Neutrophil (primary cell): ENCODE measurements around the gene COL18A1.

Experiments used
- H3K27ac ChIP-seq: fragments of 200-600 bp; sonication (generic); 2 replicates; pipeline ENCODE4 v1.5.1; 2016; ENCODE audit warnings: mild to moderate bottlenecking, moderate library complexity
- H3K27me3 ChIP-seq: fragments of 200-600 bp; sonication (generic); 2 replicates; pipeline ENCODE4 v1.6.0; 2016; ENCODE audit warnings: mild to moderate bottlenecking
- H3K36me3 ChIP-seq: fragments of 200-600 bp; sonication (generic); 2 replicates; pipeline ENCODE4 v1.5.1; 2017
- H3K4me1 ChIP-seq, 2 experiments: fragments of 200-600 bp in 1 of 2; sonication (generic) in 1 of 2; 1 replicate in 1 of 2; 2 replicates in 1 of 2; pipeline versions ENCODE4 v1.5.1 to v1.6.1; 2013 to 2016; ENCODE audit warnings: low read depth in 1 of 2, low read length in 1 of 2, mild to moderate bottlenecking in 1 of 2, moderate library complexity in 1 of 2; ENCODE audit not compliant: control insufficient read depth in 1 of 2, insufficient read depth in 1 of 2
- H3K4me3 ChIP-seq, 2 experiments: fragments of 200-600 bp in 1 of 2; sonication (generic) in 1 of 2; 1 replicate in 1 of 2; 2 replicates in 1 of 2; pipeline ENCODE4 v1.5.1; 2013 to 2016; ENCODE audit warnings: low read depth in 1 of 2, low read length in 1 of 2, mild to moderate bottlenecking in 1 of 2, moderate library complexity in 1 of 2
- H3K9me3 ChIP-seq: fragments of 200-600 bp; sonication (generic); 2 replicates; pipeline ENCODE4 v1.5.1; 2016
- CTCF ChIP-seq: fragments of 200-600 bp; sonication (generic); IDR thresholded peaks from 2 replicates; pipeline ENCODE4 v1.5.1; 2016; ENCODE audit warnings: antibody characterized with exemption

COL18A1 gene

GRCh38 chr21:45453308-45453950 is 48.5 kb downstream of the COL18A1 start:
- Histone ChIP-seq H3K4me1 (no peaks in the 10 kb centered on the region), H3K4me3 (no peak overlapping the region), H3K9me3 (no peaks in the 10 kb centered on the region), H3K36me3 (no peaks in the 10 kb centered on the region), H3K27me3 (peaks cover 26% of the 10 kb centered on the region), H3K27ac (no peak overlapping the region)
- TF ChIP-seq CTCF: no peak

- H3K4me1 ChIP-seq: no peaks in the 10 kb centered on the region
- no peaks in the 10 kb centered on the region for H3K36me3 ChIP-seq
- H3K27ac ChIP-seq: no peak overlapping the region
- no peaks in the 10 kb centered on the region for H3K9me3 ChIP-seq
- no peak overlapping the region for H3K4me3 ChIP-seq
- H3K27me3 ChIP-seq: peaks cover 26% of the 10 kb centered on the region
- no peak for TF ChIP-seq CTCF
Observed at GRCh38 chr21:45454060-45454925, 49.3 kb downstream of the COL18A1 start.

- H3K27ac ChIP-seq: no peak overlapping the region
- H3K4me1 ChIP-seq: no peaks in the 10 kb centered on the region
Observed at GRCh38 chr21:45454926-45455673, 50.1 kb downstream of the COL18A1 start.

GRCh38 chr21:45455674-45456583 is 51.0 kb downstream of the COL18A1 start:
- H3K27me3 ChIP-seq: peaks cover 26% of the 10 kb centered on the region
- no peaks in the 10 kb centered on the region for H3K9me3 ChIP-seq
- no peaks in the 10 kb centered on the region for H3K4me1 ChIP-seq
- H3K4me3 ChIP-seq: no peak overlapping the region
- H3K27ac ChIP-seq: no peak overlapping the region
- no peak for TF ChIP-seq CTCF
- H3K36me3 ChIP-seq: no peaks in the 10 kb centered on the region

More at GRCh38 chr21:45454926-45455673, 50.1 kb downstream of the COL18A1 start:
- no peak overlapping the region for H3K4me3 ChIP-seq
- TF ChIP-seq CTCF: no peak
- H3K9me3 ChIP-seq: no peaks in the 10 kb centered on the region
- H3K36me3 ChIP-seq: no peaks in the 10 kb centered on the region
- H3K27me3 ChIP-seq: peaks cover 26% of the 10 kb centered on the region
